Measurements from ENCODE around the gene SESN1. TPM values are rescaled to one million over a fixed set of nuclear protein-coding genes. Genes with fewer than 3 reads are reported as not detected.

The SESN1 gene
- total RNA-seq, 1 experiment from 2014 or later = 17.5 TPM

DNA sequence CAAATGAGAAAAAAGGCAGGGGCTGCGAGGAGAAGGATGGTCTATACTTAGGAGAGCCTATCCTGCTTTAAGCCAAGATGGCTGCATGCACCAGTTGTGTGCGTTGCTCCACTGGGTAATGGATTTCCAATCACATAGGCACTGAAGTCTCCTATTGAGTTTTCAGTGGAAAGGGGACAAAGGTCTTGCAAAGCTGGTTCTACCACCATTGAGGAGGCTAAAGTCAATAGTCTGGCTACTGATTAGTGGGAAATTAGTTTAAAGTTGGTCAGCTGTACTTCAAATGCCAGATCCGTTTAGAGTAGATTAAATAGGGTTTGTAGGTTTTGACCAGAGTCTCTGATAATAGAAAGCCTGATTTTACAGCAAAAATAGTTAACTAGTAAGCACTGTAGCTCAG is 104.9 kb downstream of the SESN1 start:
- Mint-ChIP-seq H3K36me3 (ENCODE audit: insufficient read depth in 1 of 3, low read depth in 3 of 3) (peaks cover 2 to 52% (median 26%) of the 10 kb centered on the region in 3 experiments; a peak in 5 of 7 replicates), H3K27me3 (ENCODE audit: low read depth) (no peaks in the 10 kb centered on the region), H3K4me1 (no peaks in the 10 kb centered on the region), H3K9me3 (no peaks in the 10 kb centered on the region), H3K4me3 (no peak overlapping the region), H3K27ac (no peak overlapping the region)
- Histone ChIP-seq H3K9ac (ENCODE audit: extremely low read depth, insufficient read length, low read length) (no peak overlapping the region), H2BK15ac (ENCODE audit: low read depth, low read length) (no peak overlapping the region), H3K79me2 (ENCODE audit: insufficient read depth, low read length) (no peaks in the 10 kb centered on the region), H4K91ac (ENCODE audit: insufficient read length, low read depth, low read length) (no peak overlapping the region), H2BK5ac (ENCODE audit: insufficient read length, low read length) (no peak overlapping the region), H3K14ac (ENCODE audit: insufficient read depth, low read length) (no peak overlapping the region), H2BK12ac (ENCODE audit: insufficient read length, low read depth, low read length) (no peak overlapping the region), H3K79me1 (ENCODE audit: insufficient read depth, low read depth, low read length, poor library complexity, severe bottlenecking) (no peaks in the 10 kb centered on the region), H3K23ac (ENCODE audit: insufficient read length, low read depth, low read length) (no peak overlapping the region), H2BK20ac (ENCODE audit: low read depth, low read length, poor library complexity, severe bottlenecking) (no peak overlapping the region), H2BK120ac (ENCODE audit: low read depth, low read length, poor library complexity, severe bottlenecking) (no peak overlapping the region), H3K4me2 (ENCODE audit: insufficient read depth, insufficient read length, low read length) (no peak overlapping the region), H4K8ac (replicated peaks; ENCODE audit: insufficient read length, low read depth, low read length) (no peak overlapping the region), H3K56ac (ENCODE audit: insufficient read length, low read depth, low read length) (no peak overlapping the region), H3K4me1 (ENCODE audit: insufficient read depth, low read length) (no peaks in the 10 kb centered on the region), H3K23me2 (ENCODE audit: insufficient read length, low read depth, low read length, poor library complexity, severe bottlenecking) (no peaks in the 10 kb centered on the region), H2AFZ (ENCODE audit: low read length) (no peak overlapping the region), H4K5ac (ENCODE audit: insufficient read length, low read depth, low read length) (no peak overlapping the region), H3K27me3 (ENCODE audit: insufficient read depth, low read length) (no peaks in the 10 kb centered on the region), H3K27ac (ENCODE audit: insufficient read length, low read depth, low read length) (no peak overlapping the region), H3K4ac (ENCODE audit: low read depth, low read length) (no peak overlapping the region), H2AK5ac (ENCODE audit: insufficient read length, low read length) (no peak overlapping the region), H3T11ph (ENCODE audit: low read length) (no peak overlapping the region), H4K20me1 (ENCODE audit: control insufficient read depth, insufficient read depth, insufficient read length) (no peaks in the 10 kb centered on the region), H3K18ac (ENCODE audit: insufficient read length, low read depth, low read length) (no peak overlapping the region), H3K9me3 (ENCODE audit: control insufficient read depth, low read depth, low read length) (no peaks in the 10 kb centered on the region)
- WGBS (ENCODE audit: extremely low coverage, insufficient read length, low lambda C conversion rate) = no CpG with 5 or more reads among the region's 3 CpGs
- TF ChIP-seq, protein P1, sequence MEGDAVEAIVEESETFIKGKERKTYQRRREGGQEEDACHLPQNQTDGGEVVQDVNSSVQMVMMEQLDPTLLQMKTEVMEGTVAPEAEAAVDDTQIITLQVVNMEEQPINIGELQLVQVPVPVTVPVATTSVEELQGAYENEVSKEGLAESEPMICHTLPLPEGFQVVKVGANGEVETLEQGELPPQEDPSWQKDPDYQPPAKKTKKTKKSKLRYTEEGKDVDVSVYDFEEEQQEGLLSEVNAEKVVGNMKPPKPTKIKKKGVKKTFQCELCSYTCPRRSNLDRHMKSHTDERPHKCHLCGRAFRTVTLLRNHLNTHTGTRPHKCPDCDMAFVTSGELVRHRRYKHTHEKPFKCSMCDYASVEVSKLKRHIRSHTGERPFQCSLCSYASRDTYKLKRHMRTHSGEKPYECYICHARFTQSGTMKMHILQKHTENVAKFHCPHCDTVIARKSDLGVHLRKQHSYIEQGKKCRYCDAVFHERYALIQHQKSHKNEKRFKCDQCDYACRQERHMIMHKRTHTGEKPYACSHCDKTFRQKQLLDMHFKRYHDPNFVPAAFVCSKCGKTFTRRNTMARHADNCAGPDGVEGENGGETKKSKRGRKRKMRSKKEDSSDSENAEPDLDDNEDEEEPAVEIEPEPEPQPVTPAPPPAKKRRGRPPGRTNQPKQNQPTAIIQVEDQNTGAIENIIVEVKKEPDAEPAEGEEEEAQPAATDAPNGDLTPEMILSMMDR (conservative IDR thresholded peaks at IDR 0.05) = no peak
- DNase-seq = no peak

Measured in H9 (cell line).